Prostate gland (tissue), 2 donors: ENCODE measurements around the gene OSCAR. TPM values are rescaled to one million over a fixed set of nuclear protein-coding genes. Genes with fewer than 3 reads are reported as not detected.

Source experiments
- DNase-seq: peaks from one replicate; pipeline ENCODE4 v3.0.0-alpha.2; 2019; ENCODE audit warnings: low spot score
- H3K27ac ChIP-seq, 2 donors: fragments of 200-600 bp; sonication (generic); 2 replicates each; pipeline ENCODE4 v1.5.1; 2017 to 2019
- H3K27me3 ChIP-seq: fragments of 200-600 bp; sonication (generic); replicated peaks from 2 replicates; pipeline ENCODE4 v1.5.1; 2019; ENCODE audit not compliant: insufficient read depth
- H3K36me3 ChIP-seq, 2 donors: fragments of 200-600 bp; sonication (generic); 1 replicate in 1 of 2; 2 replicates in 1 of 2; pipeline versions ENCODE4 v1.5.1 to v1.8.1; 2017 to 2019
- H3K4me1 ChIP-seq: fragments of 200-600 bp; sonication (generic); replicated peaks from 2 replicates; pipeline ENCODE4 v1.5.1; 2019
- H3K4me3 ChIP-seq, 2 donors: fragments of 200-600 bp; sonication (generic); 2 replicates each; pipeline ENCODE4 v1.5.1; 2017 to 2019
- H3K9me3 ChIP-seq: fragments of 200-600 bp; sonication (generic); 2 replicates; pipeline ENCODE4 v1.5.1; 2017
- POLR2A ChIP-seq: fragments of 450-650 bp; IDR thresholded peaks from one replicate; pipeline ENCODE4 v1.6.1; 2016; ENCODE audit warnings: antibody characterized with exemption, mild to moderate bottlenecking
- POLR2AphosphoS5 ChIP-seq: sonication (generic); formaldehyde crosslinking; IDR thresholded peaks from one replicate; pipeline ENCODE4 v1.6.1; 2017; ENCODE audit warnings: antibody characterized with exemption
- WGBS: methylation state at CpG from one replicate; pipeline ENCODE4 v1.1.5; 2018; 5-methylcytosine and 5-hydroxymethylcytosine counted together
- intact Hi-C: fragments of 100-400 bp; cut with DNase I; formaldehyde crosslinking; loops from one replicate; pipeline ENCODE4 v1.14.2; 2022
- total RNA-seq, 2 donors: library from RNA; depleted of rRNA; stranded (reverse); fragments of >200 nt; gene quantifications; one replicate each; pipeline ENCODE4 v1.1.0, GENCODE V29; 2016
- TF ChIP-seq, protein P1 (sequence below), 4 experiments: fragments of 200-600 bp in 2 of 4; fragments of 450-650 bp in 2 of 4; sonication (generic) in 2 of 4; IDR thresholded peaks; 1 replicate in 3 of 4; 2 replicates in 1 of 4; pipeline ENCODE4 v1.5.1; 2016 to 2019; ENCODE audit warnings: antibody characterized with exemption in 4 of 4, mild to moderate bottlenecking in 2 of 4, moderate library complexity in 2 of 4

Gene OSCAR
- total RNA-seq, 2 donors from 2014 or later = 0.23 to 1.6 TPM

- H3K27me3 ChIP-seq = no peaks in the 10 kb centered on the region
- H3K27ac ChIP-seq = no peak overlapping the region
- 91% methylated on average over 28 of the region's 28 CpGs for WGBS
- H3K4me3 ChIP-seq = no peak overlapping the region
- DNase-seq = no peak
- intact Hi-C loops = no loop called here
- TF ChIP-seq, protein P1, sequence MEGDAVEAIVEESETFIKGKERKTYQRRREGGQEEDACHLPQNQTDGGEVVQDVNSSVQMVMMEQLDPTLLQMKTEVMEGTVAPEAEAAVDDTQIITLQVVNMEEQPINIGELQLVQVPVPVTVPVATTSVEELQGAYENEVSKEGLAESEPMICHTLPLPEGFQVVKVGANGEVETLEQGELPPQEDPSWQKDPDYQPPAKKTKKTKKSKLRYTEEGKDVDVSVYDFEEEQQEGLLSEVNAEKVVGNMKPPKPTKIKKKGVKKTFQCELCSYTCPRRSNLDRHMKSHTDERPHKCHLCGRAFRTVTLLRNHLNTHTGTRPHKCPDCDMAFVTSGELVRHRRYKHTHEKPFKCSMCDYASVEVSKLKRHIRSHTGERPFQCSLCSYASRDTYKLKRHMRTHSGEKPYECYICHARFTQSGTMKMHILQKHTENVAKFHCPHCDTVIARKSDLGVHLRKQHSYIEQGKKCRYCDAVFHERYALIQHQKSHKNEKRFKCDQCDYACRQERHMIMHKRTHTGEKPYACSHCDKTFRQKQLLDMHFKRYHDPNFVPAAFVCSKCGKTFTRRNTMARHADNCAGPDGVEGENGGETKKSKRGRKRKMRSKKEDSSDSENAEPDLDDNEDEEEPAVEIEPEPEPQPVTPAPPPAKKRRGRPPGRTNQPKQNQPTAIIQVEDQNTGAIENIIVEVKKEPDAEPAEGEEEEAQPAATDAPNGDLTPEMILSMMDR (IDR thresholded peaks at IDR 0.05) = no peak
- TF ChIP-seq POLR2AphosphoS5 (no peak), POLR2A (no peak)
- H3K36me3 ChIP-seq = peaks cover 30 to 66% of the 10 kb centered on the region in 2 donors
- H3K9me3 ChIP-seq = no peaks in the 10 kb centered on the region
- no peaks in the 10 kb centered on the region for H3K4me1 ChIP-seq
These were observed 45.0 kb upstream of the OSCAR start for GRCh38 chr19:54145541-54146158.

DNA sequence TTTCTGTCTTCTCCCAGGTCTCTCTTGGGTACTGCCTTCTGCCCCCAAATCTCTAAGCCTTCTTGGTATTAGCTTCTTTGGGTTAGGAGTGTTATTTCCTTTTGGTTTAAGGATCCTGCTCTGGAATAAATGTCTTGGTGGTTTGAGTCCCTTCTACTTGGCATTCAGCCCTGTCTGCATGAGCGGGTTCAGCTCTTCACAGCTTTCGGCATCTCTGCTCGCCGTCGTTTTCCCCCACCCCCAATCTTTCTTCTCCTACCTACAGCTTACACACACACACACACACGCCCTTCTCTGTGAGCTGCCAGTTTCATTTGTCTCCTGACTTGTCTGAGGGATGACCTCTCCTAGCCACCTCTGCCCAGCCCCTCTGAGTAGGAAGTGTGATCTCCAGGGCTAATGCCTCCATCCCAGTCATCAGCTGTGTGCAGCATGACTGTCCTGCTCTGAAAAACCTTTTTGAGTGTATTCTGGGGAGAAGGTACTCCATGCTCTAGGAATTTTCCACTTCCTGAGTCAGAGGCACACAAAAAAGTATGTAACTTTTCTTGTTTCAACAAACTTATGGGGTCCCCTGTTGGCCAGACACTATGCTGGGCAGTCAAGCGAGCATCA lies 41.7 kb upstream of the OSCAR start:
- H3K9me3 ChIP-seq = no peaks in the 10 kb centered on the region
- H3K4me3 ChIP-seq = no peak overlapping the region
- no peaks in the 10 kb centered on the region for H3K27me3 ChIP-seq
- DNase-seq = no peak
- H3K27ac ChIP-seq = no peak overlapping the region
- H3K4me1 ChIP-seq = peaks cover 7% of the 10 kb centered on the region
- TF ChIP-seq, protein P1 (IDR thresholded peaks at IDR 0.05) = no peak
- no peak for TF ChIP-seq POLR2AphosphoS5
- TF ChIP-seq POLR2A = no peak
- peaks cover 26 to 45% of the 10 kb centered on the region in 2 donors for H3K36me3 ChIP-seq
- 84% methylated on average over 7 of the region's 7 CpGs for WGBS
- intact Hi-C loops = no loop called here

DNA sequence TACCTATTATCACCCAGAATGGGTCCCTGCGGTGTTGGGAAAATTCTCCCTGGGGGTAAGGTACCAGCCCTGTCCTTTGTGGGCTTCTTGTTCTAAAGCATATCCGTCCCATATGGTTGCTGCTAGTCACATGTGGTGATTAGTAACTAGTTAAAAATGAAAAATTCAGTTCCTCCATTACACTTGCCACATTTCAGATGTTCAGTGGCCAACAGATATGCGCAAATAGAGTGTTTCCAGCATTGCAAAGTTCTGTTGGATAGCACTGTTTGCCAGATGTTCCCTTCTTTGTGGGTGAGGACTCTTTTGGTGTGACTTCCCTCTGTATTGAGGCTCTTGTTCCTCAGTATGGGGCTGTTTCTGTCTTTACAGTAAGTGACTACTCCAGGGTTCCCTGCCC lies 40.8 kb upstream of the OSCAR start:
- DNase-seq = no peak
- no peaks in the 10 kb centered on the region for H3K27me3 ChIP-seq
- H3K27ac ChIP-seq = no peak overlapping the region
- H3K9me3 ChIP-seq = no peaks in the 10 kb centered on the region
- TF ChIP-seq POLR2AphosphoS5 = no peak
- TF ChIP-seq POLR2A = no peak
- TF ChIP-seq, protein P1 (IDR thresholded peaks at IDR 0.05) = no peak
- intact Hi-C loops = no loop called here
- WGBS = 81% methylated on average over 3 of the region's 3 CpGs
- H3K4me3 ChIP-seq = no peak overlapping the region
- peaks cover 7% of the 10 kb centered on the region for H3K4me1 ChIP-seq
- peaks cover 20 to 36% of the 10 kb centered on the region in 2 donors for H3K36me3 ChIP-seq

DNA sequence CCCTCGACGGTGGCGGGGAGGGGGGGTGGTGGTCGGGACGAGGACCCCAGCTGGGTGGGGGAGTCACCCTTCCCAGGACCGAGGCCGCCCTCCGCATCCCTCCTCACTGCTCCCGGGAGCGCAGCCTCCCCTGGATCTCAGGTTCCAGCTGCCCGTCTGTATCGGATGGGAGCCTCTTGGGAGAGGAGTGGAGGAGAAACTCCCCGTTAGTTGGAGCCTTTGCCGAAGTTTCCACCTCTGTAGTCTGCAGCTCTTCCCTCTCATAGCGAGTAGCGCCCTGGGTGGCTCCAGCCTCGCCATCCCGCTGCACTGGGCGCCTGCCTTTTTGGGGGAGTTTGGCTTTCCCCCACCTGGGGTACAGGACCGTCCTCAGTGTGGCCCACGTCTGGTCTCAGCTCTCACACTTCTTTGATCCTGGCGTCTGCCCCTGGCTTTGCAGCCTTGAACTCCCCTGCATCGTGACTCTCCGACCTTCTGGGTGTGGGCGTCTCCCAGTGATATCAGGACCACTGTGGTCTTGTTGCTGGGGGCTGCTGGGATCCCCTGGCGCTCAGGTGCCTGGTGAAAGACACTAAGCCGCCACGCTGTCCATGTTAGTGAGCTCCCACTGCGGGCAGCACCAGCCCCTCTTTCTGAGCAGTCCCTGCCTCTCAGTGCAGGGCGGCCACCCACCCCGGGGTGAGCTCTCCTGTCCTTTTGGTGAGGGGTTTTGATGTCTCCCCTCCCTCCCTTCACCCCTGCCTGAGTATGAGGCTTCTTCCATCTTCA lies 38.1 kb upstream of the OSCAR start:
- intact Hi-C loops = loop anchor here (10.0 kb wide), 1 partner anchor 274 kb away; the partner anchor contains the start of gene MYADM
- peak overlapping the region; percentile 92 to 97 for H3K27ac ChIP-seq
- 17% methylated on average over 29 of the region's 31 CpGs for WGBS
- peaks cover 7% of the 10 kb centered on the region for H3K4me1 ChIP-seq
- H3K36me3 ChIP-seq = peaks cover 9 to 10% of the 10 kb centered on the region in 2 donors
- TF ChIP-seq POLR2A = no peak
- TF ChIP-seq POLR2AphosphoS5 = no peak
- TF ChIP-seq, protein P1 (IDR thresholded peaks at IDR 0.05) = no peak
- DNase-seq = no peak
- H3K4me3 ChIP-seq = peak overlapping the region; percentile 94 to 99
- no peaks in the 10 kb centered on the region for H3K9me3 ChIP-seq
- H3K27me3 ChIP-seq = no peaks in the 10 kb centered on the region
